EH (cell line): ENCODE measurements around the gene NPFF.
A peak's percentile ranks its signal among the peaks of the same experiment; 100 is the strongest.

Experiments used
- DNase-seq: peaks from one replicate; pipeline ENCODE4 v3.0.0-alpha.2; 2015; ENCODE audit warnings: low read depth

Gene NPFF

DNA sequence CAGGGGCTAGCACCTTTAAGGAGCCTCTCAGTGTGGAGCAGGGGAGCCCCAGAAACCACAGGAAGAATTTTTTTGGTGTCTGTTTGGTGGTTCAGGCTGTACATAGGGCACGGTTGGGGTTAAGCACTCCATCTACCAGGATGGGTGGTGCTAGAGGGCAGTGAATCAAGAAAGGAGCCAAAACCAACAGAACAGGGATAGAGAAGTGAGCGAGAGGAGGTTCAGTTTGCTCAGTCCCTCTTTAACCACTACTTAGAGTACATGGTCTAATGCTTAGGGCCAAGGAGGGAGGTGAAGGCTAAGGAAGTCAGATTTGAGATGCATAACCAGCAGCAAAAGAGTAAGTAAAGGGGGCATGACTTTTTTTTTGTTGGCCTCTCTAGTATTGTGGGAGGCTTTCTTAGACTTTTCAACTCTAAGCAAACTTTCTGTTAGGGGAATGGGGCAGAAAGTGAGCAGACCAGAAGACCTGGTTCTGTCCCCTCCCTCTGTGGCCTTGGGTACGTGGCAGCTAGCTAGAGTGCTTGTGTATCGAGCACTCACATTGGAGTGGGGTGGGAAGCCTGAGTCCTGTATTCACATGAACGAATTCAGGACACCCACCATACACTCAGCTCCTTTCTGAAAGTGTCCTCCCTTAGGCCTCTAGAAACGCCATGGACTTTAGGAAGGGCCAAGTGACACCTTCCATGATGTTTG, 6.6 kb upstream of the NPFF start:
- no peak for DNase-seq

DNA sequence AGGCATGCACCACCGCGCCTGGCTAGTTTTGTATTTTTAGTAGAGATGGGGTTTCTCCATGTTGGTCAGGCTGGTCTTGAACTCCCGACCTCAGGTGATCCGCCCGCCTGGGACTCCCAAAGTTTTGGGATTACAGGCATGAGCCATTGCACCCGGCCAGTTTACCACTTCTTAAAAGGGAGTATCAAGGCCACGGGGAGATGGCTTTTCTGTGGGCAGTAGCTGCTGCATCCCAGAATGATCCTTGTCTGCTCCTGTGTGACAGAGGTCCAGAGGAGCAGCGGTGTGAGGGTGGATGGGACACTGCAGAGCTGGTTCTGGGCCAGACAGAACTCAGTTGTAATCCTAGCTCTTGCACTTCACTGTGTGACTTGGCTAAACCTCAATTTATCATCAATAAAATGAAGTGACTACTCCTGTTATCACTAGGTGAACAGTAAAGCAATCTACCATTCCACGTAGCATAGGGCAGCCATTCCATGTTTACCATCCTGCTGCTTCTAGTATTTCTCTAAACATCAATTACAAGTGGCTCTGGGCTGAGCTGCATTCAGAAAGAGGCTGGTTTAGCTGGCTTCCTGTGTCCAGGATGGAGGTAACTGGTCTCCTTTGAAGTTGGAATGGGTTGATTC, 3.0 kb upstream of the NPFF start:
- DNase-seq, result no peak

DNA sequence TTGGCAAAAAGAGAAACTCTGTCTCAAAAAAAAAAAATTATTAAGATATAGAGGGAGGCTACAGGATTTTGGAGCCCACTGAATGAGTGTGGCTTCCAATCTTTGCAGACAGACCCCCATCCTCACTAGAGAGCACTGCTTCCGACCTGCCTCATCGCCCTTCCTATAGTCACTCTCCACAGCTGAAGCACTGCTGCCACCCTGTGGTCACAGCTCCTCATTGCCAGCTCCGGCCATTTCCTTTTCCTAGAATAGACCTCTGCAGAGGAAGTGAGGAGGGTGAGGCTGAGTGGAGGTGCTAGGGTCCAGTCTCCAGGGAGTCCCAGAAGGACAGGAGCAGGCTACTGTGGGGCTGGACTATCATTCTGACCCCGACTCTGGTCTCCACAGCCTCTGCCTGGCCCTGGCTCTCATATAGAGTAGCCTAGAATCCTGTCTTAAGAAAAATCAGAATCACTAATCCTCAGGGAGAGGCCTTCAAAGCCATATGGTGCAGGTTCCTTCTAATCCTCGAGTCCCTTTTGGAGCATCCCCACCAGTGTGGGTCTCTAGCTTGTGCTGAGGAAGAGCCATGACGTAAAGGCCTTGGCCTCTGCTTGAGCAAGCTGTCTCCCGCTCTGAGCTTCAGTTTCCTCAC, 1.4 kb upstream of the NPFF start:
- DNase-seq, result peak; percentile 82

DNA sequence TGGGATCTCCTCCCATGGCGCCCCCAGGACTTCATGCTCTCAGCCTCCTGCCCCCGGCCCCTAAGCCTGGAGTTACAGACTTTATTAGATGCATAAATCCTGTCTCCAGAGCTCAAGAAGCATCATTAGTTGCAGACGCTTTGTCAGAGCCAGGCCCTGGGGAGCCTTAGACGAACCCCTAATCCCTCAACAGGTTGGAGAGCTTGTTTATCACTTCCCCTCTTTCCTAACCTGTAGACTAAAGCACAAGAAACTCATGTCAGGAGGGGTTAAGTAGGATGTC, 260 bp upstream of the NPFF start:
- no peak for DNase-seq

DNA sequence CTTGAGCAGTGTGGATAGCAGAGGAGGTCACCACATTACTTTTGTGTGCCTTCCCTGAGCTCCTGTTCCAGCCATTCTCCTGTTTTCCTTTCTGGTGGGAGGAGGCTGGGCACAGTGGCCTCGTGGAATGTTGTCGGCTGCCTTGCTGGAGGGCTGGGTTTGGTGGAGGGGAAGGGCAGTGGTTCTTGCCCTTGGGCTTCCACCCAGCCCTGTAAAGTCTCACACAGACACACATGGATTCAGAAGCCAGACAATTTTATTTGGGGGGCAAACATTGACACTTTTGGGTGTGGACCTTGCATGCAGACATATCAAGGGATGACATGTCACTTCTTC, 866 bp downstream of the NPFF start:
- no peak for DNase-seq

DNA sequence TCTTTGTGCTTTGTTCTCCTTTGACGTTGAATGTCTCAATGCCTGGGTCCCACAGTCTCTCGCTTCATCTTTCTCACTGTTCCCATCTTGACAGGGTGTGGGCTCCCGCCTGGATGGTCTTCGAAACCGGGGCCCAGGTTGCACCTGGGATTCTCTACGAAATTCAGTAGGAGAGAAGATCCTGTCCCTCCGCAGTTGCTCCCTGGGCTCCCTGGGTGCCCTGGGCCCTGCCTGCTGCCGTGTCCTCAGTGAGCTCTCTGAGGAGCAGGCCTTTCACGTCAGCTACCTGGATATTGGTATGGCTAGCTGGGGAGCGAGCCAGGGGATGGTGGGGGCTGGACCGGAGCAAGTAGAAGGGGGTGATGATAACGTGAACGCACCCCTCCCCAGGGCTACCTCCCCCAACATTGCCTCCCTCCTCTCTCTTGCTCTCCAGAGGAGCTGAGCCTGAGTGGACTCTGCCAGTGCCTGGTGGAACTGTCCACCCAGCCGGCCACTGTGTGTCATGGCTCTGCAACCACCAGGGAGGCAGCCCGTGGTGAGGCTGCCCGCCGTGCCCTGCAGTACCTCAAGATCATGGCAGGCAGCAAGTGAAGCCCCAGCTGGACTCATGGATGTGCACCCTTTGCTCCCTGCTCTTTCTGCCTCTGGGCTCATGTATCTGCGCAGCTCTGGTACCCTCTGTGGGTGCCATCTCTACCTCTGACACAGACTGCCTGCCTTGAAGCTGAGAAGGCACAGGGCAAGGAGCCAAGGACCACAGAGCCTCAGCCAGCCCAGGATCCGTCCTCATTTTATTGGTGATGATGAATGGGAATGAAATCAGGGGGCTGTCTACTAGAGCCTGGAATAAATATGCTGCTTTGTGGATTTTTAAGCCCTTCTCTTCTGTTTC, 1.5 kb downstream of the NPFF start:
- peak; percentile 78 for DNase-seq

DNA sequence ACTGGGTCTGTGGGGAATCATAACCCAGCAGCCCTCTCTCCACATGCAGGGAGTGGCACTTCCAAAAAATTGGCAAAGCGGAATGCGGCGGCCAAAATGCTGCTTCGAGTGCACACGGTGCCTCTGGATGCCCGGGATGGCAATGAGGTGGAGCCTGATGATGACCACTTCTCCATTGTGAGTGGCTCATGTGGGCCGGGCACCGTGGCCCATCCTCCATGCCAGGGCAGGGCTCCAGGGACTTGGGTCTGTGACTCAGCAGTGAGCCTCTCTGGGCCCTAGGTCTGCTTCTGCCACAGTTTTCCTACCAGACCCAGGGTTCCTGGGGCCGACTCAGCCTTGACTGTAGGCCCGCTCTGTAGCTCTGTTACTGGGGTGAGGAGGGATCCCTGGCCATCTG, 2.2 kb downstream of the NPFF start:
- DNase-seq, result peak; percentile 60

DNA sequence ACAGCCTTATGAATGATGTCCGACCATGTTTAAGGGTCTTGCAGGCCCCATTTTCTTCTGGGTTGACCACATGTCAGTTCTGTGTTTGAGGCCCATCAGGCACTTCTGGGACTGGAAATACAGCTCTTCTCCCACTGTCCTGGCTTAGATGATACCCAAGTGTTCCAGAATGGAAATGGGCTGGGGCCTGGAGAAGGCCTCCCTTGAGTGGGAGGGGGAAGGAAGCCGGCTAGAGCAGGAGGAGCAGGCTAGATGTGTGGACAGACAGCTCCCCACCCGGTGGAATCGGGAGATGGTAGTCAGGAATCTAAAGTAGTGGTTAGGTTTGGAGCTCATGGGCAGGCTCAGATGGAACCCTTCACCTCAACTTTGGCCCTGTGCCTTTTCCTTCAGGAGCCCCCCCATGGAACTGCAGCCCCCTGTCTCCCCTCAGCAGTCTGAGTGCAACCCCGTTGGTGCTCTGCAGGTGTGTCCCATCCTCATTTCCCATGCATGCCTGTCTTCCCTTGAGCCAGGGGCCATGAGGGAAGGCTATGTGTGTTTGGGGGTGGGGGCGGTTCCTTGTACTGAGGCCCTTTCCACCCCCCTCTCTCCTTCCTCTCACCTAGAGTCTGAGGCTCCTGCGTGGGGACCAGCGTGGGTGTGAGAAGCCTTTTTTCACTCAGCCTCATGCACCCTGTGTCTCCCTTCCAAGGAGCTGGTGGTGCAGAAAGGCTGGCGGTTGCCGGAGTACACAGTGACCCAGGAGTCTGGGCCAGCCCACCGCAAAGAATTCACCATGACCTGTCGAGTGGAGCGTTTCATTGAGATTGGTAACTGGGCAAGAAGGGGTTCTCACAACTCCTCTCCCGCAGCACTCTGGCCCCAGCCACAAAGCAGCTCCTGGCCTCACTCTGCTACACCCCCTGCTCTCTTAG, 3.0 kb downstream of the NPFF start:
- DNase-seq, result no peak

DNA sequence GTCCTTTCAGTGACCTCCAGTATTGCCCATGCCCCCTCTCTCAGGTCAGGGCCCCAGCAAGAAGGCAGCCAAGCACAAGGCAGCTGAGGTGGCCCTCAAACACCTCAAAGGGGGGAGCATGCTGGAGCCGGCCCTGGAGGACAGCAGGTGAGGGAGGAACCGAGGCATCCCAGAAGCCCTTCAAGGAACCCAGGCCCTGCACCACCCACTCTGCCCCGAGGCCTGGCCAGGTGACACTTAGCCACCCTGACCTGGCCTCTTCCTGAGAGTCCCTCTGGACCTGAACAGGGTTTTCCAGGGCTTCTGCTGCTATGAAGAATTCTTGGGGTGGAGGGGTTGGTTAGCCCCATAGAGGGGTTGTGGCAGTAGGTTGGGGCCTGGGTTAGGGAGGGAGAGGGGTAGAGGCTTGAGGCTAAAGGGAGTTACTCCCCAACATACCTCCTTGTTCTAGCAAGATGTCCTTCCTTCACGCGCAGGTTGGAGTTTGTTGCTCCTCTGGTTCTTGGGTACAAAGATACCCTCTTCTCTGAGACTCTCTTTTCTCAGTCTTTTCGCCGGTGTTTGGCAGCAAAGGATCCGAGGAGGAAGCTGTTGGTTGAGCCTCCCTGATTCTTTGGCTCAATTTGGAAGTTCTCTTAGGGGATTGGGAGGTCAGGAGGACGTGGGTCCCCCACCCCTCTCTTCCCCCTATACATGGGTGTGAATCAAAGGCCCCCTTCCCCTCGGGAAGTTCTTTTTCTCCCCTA, 4.1 kb downstream of the NPFF start:
- DNase-seq, result no peak

DNA sequence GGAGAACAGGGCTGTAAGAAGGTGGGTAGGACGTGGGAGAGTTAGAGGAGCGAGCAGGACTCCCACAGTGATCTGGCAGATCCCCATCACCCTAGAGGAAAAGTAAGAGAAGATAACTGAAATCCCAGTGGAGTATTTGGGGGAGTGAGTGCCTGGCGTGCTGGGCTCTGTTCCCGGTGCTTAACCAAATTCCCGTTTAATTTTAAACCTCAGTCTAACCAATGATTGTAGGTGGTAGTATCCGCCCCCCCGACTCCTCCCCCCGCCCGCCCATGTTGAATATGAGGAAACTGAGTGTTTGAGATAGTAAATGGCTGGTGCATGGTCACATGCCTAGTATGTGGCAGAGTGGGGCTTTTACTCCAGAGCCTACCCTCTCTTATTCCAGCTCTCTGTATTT, 5.0 kb downstream of the NPFF start:
- DNase-seq, result no peak

DNA sequence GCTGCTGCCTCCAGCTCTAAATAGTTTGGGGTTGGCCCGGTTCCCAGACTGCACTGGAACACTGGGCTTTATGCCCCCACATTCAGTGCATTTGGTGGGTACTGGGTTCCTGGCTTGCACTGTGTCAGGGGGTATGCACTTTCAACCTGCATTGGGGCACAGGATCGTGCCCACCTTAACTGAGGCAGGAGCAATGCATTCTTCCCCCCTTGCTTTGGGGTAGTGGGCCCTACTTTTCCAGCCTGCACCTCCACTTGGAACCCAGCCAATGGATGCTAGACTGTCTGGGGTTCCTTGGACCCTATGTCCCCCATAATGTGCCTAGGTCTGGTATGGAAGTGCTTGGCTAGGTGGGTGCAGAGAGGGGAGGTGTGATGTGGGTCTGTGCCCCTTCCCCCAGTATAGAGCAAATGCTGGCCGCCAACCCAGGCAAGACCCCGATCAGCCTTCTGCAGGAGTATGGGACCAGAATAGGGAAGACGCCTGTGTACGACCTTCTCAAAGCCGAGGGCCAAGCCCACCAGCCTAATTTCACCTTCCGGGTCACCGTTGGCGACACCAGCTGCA, 5.6 kb downstream of the NPFF start:
- DNase-seq, result no peak

DNA sequence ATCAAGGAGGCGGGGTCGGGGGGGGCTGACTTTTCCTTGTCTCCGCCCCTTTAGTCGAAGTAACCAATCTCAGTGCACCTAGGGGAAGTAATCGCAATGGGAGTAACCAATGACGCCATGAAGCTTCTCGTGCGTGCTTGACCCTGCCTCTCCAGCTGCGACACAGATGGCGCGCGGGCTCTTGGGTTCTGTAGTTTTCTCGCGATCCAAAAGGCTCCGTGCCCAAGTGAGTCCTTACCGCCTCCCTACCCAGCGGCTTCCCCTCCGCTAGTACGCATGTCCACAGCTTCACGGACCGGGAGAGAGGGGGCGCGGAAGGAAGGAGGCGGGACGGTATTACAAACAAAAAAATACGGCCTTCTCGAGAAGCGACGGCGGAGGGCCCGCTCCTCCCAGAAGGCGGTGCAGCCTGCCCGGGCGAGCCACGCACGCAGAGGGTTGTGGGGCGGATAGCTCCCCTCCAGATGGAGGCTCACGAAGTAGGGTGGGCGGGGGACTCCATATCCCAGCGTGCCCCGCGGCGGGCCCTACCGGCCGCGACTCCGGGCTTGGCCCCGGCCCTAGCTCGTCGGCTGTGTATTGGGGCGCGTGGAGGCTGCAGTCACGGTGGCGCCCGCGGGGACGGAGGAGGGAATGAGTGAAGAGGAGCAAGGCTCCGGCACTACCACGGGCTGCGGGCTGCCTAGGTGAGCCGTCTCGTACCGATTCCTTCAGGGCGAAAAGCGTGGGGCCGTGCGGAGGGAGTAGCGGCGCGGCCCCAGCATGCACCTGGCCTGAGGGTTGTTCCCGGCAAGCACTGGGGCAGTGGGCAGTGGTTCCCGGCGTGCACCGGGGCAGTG, 6.3 kb downstream of the NPFF start, which contains the start of gene TARBP2:
Gene TARBP2 (plus strand): TSS at position 508 of the 839 bp plus-strand sequence. CDS start 126 bp downstream, at position 634.
- DNase-seq, result peak; percentile 100

DNA sequence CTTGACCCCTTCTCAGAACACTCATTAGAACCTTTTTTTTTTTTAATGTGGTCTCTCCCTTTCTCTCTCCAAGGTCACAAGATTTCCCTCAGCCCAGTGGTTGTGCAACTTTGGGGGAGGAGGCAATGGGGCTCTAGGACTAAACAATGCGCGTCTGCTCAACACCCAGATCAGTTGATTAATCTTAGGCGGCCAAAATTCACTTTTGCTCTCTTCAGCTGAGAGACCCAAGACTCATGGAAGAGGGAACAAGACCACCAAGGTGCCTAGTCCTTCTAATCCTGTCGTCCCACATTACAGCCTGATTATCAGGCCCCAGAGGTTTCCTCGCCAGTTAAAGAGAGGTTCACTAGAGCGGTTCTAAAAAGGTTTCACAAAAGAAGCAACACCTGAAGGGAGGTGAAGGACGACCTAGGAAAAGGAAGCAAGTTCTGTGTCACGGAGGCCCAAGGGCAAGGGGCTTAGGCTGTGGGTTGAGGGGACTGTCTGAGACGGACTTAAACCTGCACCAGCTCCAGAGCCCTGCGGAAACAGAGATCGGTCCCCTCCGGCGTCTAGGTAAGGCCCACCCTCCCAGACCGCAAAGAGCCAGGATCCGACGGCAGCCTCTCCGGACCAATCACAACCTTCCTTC, 7.0 kb downstream of the NPFF start:
- DNase-seq, result peak; percentile 73

DNA sequence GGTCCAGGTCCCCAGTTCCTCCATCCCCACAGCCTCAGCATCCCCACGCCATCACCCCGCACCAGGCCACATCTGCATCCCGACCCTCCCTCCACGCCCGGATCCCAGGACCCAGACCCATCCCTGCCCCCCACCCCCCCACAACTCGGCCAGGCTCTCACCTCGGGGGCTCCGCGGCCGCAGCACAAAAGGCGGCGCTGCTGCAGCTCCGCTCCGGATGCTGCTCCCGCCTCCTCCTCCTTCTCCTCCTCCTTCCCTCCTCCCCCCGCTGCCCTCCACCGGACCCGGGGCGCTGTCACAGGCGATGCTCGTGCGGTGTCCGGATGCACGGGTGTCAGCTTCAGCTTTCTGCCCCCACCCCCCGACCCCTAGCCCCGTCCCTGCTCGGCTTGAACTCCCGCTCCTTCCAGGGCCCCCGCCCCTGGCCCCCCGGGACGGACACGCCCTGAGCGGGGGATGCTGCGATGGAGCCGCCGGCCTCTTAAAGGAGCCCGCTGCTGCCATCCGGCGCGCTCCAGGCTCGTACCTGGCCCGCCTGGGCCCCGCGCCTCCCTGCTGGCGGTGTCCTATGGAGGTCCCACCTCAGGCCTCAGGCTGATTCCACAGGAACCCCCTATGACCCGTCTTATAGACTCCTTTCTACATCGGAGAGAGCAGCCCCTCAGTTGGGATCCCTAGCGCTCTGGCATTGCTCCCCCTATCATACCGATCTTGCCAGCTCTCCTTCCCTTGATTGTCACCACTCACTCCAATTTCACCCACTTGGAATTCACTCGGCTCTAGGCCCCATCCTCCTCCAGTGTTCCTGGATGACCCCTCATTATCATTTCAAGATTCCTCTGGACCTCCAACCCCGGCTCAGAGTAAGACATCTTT, 7.8 kb downstream of the NPFF start, which contains the start of gene MAP3K12:
Gene MAP3K12 (minus strand): TSS at position 193 of the 876 bp plus-strand sequence. CDS start 12,067 bp downstream, outside the sequence.
- peak; percentile 76 for DNase-seq

DNA sequence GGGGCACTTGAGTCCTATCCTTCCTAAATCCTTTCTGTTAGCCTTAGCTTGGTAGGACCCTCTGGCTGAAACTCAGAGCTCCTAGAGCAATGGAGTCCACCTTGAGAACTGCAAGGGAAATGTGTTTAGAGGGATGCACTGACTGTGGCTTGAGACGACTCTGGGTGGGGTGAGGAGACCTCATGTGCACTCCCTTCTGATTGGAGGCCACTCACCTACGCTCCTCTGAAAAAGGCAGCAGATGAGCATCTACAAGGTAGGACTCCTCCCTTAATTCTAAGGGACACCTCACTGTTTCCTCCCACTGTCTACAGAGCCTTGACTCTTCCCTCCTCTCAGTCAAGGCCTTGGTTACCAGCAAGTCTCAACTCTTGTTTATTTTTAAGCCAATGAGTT, 9.1 kb downstream of the NPFF start:
- no peak for DNase-seq

DNA sequence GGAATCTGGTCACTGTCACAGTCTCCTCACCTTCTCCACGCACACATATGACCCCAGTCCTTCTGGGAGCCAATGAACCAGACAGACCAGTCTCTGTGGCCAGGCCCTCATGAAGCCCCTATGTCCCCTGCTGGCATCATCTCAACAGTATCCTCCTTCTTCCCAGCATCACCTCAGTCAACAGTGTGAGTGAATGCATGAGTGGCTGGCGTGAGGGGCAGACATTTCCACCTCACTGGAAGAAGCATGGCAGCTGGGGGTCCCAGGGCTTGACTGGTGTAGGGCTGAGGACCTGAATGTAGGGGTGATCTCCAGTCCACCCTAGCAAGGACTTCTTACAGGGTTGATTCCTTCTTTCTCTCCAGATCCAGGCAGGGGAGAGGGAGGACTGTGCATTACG, 9.8 kb downstream of the NPFF start:
- DNase-seq, result no peak

DNA sequence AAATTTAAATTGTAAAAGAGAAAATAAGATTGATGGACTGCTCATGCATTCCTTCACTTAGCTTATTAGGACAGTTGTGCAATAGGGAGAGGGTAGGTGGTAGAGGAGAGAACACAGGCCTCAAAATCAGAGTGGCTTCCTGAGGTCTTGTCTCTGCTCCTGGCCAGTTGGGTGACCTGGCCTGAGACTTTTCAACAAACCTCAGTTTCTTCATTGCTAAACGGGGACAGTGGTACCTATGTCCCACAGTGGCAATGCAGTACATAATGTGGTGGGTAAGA, 10.6 kb downstream of the NPFF start:
- DNase-seq, result no peak
